ENCODE data around the gene BUB1B. TPM values are rescaled to one million over a fixed set of nuclear protein-coding genes. Genes with fewer than 3 reads are reported as not detected.

BUB1B gene
- polyA plus RNA-seq, 1 of the 3 experiments (the other 2 are of a cell fraction) = 12.6 TPM

- no peaks in the 10 kb centered on the region for H4K20me1 ChIP-seq (ENCODE audit: insufficient read depth)
- H3K36me3 ChIP-seq (replicated peaks in 1 of 2; ENCODE audit: control insufficient read depth in 1 of 2, insufficient read depth in 2 of 2, low read length in 1 of 2) = peaks cover 35% of the 10 kb centered on the region in 2 experiments
- ChIA-PET CTCF (interaction anchor here (1.0 to 34.3 kb wide), 7 partner anchors 9 to 115 kb away, joined by 3 to 868 read pairs (median 5); partner anchors contain the start of genes PAK6 and PLCB2), POLR2A (interaction anchor here (0.6 kb wide), 1 partner anchor 33 kb away, joined by 3 read pairs; no protein-coding TSS in a partner anchor)
- H3K79me2 ChIP-seq (ENCODE audit: insufficient read depth) = no peaks in the 10 kb centered on the region
- H3K27me3 ChIP-seq (ENCODE audit: insufficient read depth) = no peaks in the 10 kb centered on the region
- H3F3A ChIP-seq (replicated peaks; ENCODE audit: insufficient read depth) = no peaks in the 10 kb centered on the region
- H3K4me2 ChIP-seq = no peak overlapping the region
- no peak overlapping the region for H3K27ac ChIP-seq (ENCODE audit: low read depth in 2 of 2, low read length in 1 of 2)
- no peaks in the 10 kb centered on the region for H3K4me1 ChIP-seq (ENCODE audit: control insufficient read depth in 1 of 2, insufficient read depth in 2 of 2, low read depth in 1 of 2, low read length in 1 of 2)
- 96% methylated on average over 1 of the region's 1 CpG for WGBS (ENCODE audit: low lambda C conversion rate)
- no peak overlapping the region for H3K4me3 ChIP-seq (ENCODE audit: low read depth in 2 of 2, low read length in 1 of 2)
- H3K9me3 ChIP-seq = no peaks in the 10 kb centered on the region
- no peaks in the 10 kb centered on the region for H3K9me2 ChIP-seq
- no peak for DNase-seq
- no peak overlapping the region for H3K9ac ChIP-seq
- TF ChIP-seq ELF1 (IDR thresholded peaks at IDR 0.05) = no peak
- TF ChIP-seq TEAD4 (IDR thresholded peaks at IDR 0.05; ENCODE audit: borderline replicate concordance, insufficient read depth) = no peak
- TF ChIP-seq GABPA (IDR thresholded peaks at IDR 0.05; ENCODE audit: low read depth) = no peak
- no peak for TF ChIP-seq ZBTB33 (IDR thresholded peaks at IDR 0.05; ENCODE audit: borderline replicate concordance, low read depth)
- TF ChIP-seq NFIC (IDR thresholded peaks at IDR 0.05; ENCODE audit: borderline replicate concordance) = no peak
- TF ChIP-seq RCOR1 (IDR thresholded peaks at IDR 0.05; ENCODE audit: low read length) = no peak
- no peak for TF ChIP-seq RAD21 (IDR thresholded peaks at IDR 0.05; ENCODE audit: low read length)
- TF ChIP-seq FOXJ3 (CRISPR knock-in tag; IDR thresholded peaks at IDR 0.05) = no peak
- TF ChIP-seq POLR2AphosphoS5 (IDR thresholded peaks at IDR 0.05; ENCODE audit: low read depth, low read length) = no peak
- no peak for TF ChIP-seq MXI1 (IDR thresholded peaks at IDR 0.05; ENCODE audit: low read depth, low read length)
- H2AFZ ChIP-seq (ENCODE audit: low read depth) = no peak overlapping the region
Measured at GRCh38 chr15:40219801-40220200, 58.9 kb downstream of the BUB1B start.

- no peaks in the 10 kb centered on the region for H3K9me2 ChIP-seq
- H3K9me3 ChIP-seq = no peaks in the 10 kb centered on the region
- CTCF ChIA-PET = interaction anchor here (34.3 kb wide), 1 partner anchor 46 kb away, joined by 868 read pairs; no protein-coding TSS in a partner anchor
- POLR2A ChIA-PET = no interaction called here
- no peak overlapping the region for H3K27ac ChIP-seq (ENCODE audit: low read depth in 2 of 2, low read length in 1 of 2)
- no peaks in the 10 kb centered on the region for H3K4me1 ChIP-seq (ENCODE audit: control insufficient read depth in 1 of 2, insufficient read depth in 2 of 2, low read depth in 1 of 2, low read length in 1 of 2)
- TF ChIP-seq MXI1 (IDR thresholded peaks at IDR 0.05; ENCODE audit: low read depth, low read length) (no peak), FOXJ3 (CRISPR knock-in tag; IDR thresholded peaks at IDR 0.05) (no peak), TAF1 (IDR thresholded peaks at IDR 0.05; ENCODE audit: borderline replicate concordance, low read depth, low read length) (no peak), MAX (IDR thresholded peaks at IDR 0.05; ENCODE audit: low read depth) (no peak), SIN3A (IDR thresholded peaks at IDR 0.05; ENCODE audit: borderline replicate concordance, low read depth, low read length) (no peak), FOSL2 (IDR thresholded peaks at IDR 0.05; ENCODE audit: borderline replicate concordance, low read depth) (no peak), EP300 (IDR thresholded peaks at IDR 0.05; ENCODE audit: borderline replicate concordance in 1 of 2, low read depth in 1 of 2, low read length in 1 of 2) (no peak), USF1 (IDR thresholded peaks at IDR 0.05; ENCODE audit: borderline replicate concordance, low read depth) (no peak), EZH2phosphoT487 (IDR thresholded peaks at IDR 0.05; ENCODE audit: borderline replicate concordance, low read depth) (no peak), REST (IDR thresholded peaks at IDR 0.05; ENCODE audit: low read depth, low read length) (no peak), GABPA (IDR thresholded peaks at IDR 0.05; ENCODE audit: low read depth) (no peak), RCOR1 (IDR thresholded peaks at IDR 0.05; ENCODE audit: low read length) (no peak), YY1 (IDR thresholded peaks at IDR 0.05; ENCODE audit: low read depth) (no peak), POLR2AphosphoS5 (IDR thresholded peaks at IDR 0.05; ENCODE audit: low read depth, low read length) (no peak), FOXM1 (IDR thresholded peaks at IDR 0.05; ENCODE audit: low read depth) (no peak), CHD2 (IDR thresholded peaks at IDR 0.05; ENCODE audit: low read length, partially characterized antibody) (no peak), RFX5 (IDR thresholded peaks at IDR 0.05; ENCODE audit: low read length) (no peak), NRF1 (IDR thresholded peaks at IDR 0.05; ENCODE audit: low read depth, low read length) (no peak)
- H3K27me3 ChIP-seq (ENCODE audit: insufficient read depth) = no peaks in the 10 kb centered on the region
- DNase-seq = no peak
- no peak overlapping the region for H3K9ac ChIP-seq
- peaks cover 33 to 45% of the 10 kb centered on the region in 2 experiments for H3K36me3 ChIP-seq (replicated peaks in 1 of 2; ENCODE audit: control insufficient read depth in 1 of 2, insufficient read depth in 2 of 2, low read length in 1 of 2)
- H3K79me2 ChIP-seq (ENCODE audit: insufficient read depth) = no peaks in the 10 kb centered on the region
- H3K4me3 ChIP-seq (ENCODE audit: low read depth in 2 of 2, low read length in 1 of 2) = no peak overlapping the region
- H4K20me1 ChIP-seq (ENCODE audit: insufficient read depth) = no peaks in the 10 kb centered on the region
- no peak overlapping the region for H2AFZ ChIP-seq (ENCODE audit: low read depth)
- no peak overlapping the region for H3K4me2 ChIP-seq
- WGBS (ENCODE audit: low lambda C conversion rate) = 96% methylated on average over 6 of the region's 6 CpGs
- H3F3A ChIP-seq (replicated peaks; ENCODE audit: insufficient read depth) = no peaks in the 10 kb centered on the region
Measured at GRCh38 chr15:40222131-40222530, 61.3 kb downstream of the BUB1B start.
